ENCODE results near the gene TTC36.

- TF ChIP-seq CTCF (IDR thresholded peaks at IDR 0.05) = no peak
- TF ChIP-seq POLR2A (IDR thresholded peaks at IDR 0.05) = no peak
Measured at GRCh38 chr11:118532852-118533768, 5.8 kb downstream of the TTC36 start.
